HG02981 (cell line): ENCODE data around the gene MATN1.

Source experiments
- ATAC-seq: cut with Tn5 transposase; IDR thresholded peaks from one replicate; pipeline ENCODE4 v1.9.1; 2021; ENCODE audit warnings: mild to moderate bottlenecking, moderate library complexity; ENCODE audit not compliant: unreplicated experiment

The MATN1 gene

GRCh38 chr1:30745834-30746208 is 22.4 kb upstream of the MATN1 start:
- no peak for ATAC-seq

GRCh38 chr1:30745156-30745833 is 21.9 kb upstream of the MATN1 start:
- ATAC-seq: no peak

- ATAC-seq: no peak
Measured at GRCh38 chr1:30744060-30744756, 20.8 kb upstream of the MATN1 start.

GRCh38 chr1:30743584-30744059 is 20.2 kb upstream of the MATN1 start:
- ATAC-seq: no peak

DNA sequence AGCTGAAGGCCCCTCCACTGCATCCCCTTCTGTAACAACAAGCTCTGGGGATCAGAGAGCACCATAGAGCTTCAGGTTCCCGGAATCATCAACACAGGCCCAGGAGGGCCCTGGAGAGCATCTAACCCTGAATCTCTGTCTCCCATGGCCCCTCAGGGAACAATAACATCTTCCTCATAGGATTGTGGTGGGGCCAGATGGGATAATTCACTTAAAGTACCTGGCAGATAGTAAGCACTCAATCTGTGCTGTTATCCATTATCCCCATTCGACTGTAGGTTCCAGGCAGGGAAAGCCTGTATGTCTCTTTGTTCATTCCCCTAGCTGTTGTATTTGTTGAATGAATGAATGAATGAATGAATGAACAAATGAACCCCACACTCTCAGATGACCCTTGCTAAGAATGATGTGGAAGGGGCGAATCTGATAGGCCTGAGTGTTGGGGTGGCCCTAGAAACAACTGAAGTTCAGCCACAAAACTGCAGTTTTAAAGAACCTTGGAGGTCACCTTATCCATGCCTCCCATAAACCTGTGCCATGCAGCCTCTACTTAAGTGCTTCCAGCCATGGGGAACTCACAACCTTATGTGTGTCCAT is 19.7 kb upstream of the MATN1 start:
- ATAC-seq: no peak

DNA sequence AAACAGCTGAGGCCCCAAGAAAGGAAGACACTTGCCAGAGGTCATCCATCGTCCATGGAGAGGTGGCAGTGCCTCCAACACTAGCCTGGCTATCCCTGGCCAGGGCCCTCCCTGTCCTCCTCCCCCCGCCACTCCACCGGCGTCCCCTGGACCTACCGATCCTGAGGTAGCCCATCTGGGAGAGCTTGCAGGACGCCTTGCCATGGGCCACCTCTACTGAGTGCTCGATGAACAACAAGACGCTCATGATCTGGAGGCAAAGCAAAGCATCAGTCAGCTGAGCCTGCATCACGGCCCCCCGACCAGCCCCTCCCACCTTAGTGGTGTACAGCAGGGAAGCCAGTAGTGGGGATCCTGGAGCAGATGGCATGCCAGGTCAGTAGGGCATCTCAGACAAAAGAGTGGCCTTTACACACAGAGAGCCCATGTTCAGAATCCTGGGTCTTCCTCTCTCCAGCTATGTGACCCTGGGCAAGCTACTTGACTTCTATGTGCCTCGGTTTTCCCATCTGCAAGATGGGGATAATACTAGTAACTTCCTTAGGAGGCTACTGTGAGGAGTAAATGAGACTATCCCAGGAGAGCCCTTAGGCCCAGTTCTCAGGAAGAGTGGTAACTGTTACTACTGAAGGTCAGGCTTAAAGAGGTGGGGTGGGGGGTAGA is 19.0 kb upstream of the MATN1 start:
- ATAC-seq: no peak

- ATAC-seq: no peak
Measured at GRCh38 chr1:30741239-30741894, 18.0 kb upstream of the MATN1 start.

DNA sequence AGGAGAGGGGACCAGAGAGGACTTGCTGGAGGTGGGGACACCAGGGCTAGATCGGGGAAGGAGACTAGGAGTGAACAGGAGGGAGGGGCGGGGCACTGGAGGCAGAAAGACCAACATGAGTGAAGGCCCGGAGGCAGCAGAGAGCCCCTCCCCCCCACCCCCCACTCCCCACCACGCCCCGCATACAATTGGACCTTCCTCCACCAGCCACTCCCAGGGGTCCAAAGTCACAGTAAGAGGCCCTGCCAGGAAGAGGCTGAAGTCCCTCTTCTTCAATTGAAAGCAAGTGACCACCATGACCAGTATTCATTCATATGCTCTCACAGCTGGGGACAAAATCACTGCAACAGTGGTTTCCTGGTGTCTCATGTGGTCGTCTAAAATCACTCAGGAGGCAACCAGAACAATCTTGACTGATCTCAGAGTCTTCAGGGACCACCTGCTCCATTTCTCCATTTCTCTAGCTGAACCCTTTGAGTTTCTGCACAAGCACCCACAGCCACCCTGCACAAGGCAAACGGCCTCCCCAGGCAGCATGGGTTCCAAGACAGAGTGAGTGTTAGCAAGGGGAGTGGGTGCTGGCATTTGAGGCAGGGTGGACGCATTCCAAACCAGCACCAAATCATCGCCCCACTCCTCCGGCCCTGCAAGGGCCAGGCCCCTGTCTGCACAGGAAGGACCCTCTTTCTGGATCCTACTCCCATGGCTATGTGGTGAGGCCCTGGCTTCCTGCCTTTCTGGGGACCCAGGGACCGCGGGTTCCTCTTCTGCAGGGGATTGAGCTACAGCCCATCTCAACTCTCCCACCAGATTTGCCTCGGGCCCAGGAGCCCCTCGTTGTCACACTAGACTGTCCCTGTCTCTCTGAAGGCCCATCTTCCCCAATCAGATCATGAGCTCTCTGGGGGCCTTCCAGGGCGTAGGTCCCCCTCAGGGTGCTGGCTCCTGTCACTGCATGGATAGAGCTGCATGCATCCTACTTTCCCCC is 17.2 kb upstream of the MATN1 start:
- no peak for ATAC-seq

DNA sequence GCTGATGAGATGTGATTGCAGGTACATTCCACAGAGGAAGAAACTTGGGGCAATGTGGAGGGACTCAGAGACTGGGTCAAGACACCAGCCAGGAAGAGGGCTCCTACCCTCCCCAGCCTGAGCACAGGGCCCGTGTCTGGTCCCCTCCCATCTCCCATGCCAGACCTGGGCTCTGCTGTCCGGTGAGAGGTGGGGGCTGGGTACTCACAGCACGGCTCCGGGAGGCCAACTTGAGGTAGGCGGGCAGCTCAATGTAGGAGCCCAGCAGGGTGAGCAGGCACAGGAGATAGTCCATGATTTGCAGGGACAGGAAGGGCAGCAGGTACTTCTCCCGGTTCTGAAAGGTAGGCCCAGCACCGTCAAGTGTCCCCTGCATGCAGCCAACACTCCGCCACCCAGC is 16.2 kb upstream of the MATN1 start:
- no peak for ATAC-seq

GRCh38 chr1:30738715-30739559 is 15.6 kb upstream of the MATN1 start:
- ATAC-seq: no peak

GRCh38 chr1:30738040-30738714 is 14.8 kb upstream of the MATN1 start:
- no peak for ATAC-seq

DNA sequence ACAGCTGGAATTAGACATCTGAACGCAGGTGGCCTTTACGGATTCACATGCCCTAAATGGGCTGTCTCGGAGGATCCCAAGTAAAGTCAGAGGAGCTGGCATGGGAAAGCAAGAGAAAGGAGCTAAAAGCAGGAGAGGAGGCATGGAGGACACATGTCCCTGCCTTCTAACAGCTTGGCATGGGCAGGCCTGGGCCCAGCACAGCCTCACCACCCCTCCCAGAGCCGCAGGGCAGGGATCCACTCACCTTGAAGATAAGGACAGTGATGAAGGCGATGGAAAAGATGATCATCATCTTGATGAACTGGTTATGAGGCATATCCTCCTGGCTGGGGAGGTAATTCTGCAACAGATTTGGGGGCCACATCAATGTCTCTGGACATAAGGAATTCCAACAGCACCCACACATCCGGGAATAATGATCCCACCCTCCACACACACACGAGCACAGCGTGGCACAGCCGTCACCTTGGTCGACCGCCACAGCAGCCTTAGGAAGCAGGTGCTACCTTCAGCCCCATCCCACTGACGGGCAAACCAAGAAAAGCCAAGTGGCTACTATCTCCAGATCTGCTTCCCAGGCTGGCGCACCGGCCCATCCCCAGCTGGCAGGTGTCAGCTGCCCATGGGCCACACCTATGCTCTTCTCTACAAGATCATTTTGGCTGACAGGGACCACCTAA is 14.1 kb upstream of the MATN1 start:
- no peak for ATAC-seq

- no peak for ATAC-seq
Measured at GRCh38 chr1:30735668-30736498, 12.5 kb upstream of the MATN1 start.

DNA sequence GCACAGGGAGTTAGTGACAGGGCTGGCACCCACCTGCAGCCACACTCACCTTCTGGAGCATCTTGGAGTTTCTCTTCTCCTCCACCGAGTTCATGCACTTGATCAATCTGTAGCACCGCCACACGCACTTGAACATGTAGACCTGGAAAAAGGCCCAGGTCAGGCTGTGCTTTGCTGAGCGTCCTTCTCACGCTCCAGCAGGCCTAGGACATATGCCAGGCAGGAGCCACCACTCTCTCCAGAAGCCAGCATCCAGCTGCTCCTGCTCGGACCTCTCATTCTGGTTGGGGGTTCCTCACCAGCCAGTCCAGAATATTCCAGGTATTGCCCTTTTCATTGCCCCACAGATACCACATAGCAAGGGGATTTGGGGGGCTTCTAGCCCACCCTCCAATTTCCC is 11.7 kb upstream of the MATN1 start:
- ATAC-seq: no peak

DNA sequence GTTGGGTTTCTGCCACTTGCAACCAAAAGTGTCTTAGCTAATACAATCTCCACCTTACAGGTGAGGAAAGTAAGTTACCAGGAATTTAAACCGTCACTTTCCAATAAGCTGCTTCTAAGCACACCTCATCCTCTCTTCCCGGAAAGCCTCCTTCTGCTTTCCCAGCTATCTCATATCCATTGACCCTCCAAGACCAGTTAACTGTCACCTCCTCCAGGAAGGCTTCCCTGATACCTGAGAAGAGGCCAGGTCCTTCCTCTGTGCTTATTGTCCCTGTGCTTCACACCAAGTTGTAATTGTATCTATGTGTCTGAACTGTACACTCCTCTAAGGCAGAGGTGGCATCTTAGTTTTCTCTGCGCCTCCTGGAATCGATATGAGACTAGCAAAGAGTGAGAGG is 11.2 kb upstream of the MATN1 start:
- no peak for ATAC-seq

DNA sequence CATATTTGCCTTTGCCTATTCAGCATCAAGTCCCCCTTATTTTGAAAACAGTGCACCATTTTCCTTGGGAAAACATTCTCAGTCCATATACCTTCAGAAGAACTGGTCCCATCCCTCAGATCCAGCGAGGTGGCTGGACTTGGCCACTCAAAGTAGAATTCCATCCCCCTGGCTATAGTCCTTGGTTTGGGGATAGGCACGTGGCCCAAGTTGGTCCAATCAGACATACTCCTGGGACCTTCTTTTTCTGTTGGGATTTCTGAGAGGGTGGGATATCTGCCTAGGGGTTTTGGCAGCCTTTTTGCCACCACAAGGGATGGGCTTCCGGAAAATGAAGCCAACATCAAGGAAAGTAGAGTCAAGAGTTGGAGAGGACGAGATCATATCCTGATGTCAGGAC is 10.7 kb upstream of the MATN1 start:
- no peak for ATAC-seq

GRCh38 chr1:30733493-30733892 is 10.1 kb upstream of the MATN1 start:
- no peak for ATAC-seq
